NT2/D1 (cell line): Measurements from ENCODE around the gene MYO1F.
A peak's percentile ranks its signal among the peaks of the same experiment; 100 is the strongest.

Experiments used
- DNase-seq: peaks from one replicate; pipeline ENCODE4 v3.0.0-alpha.2; 2011; ENCODE audit warnings: low read depth, low spot score
- H3K27me3 ChIP-seq: 2 replicates; pipeline ENCODE4 v1.6.0; 2011; ENCODE audit warnings: mild to moderate bottlenecking; ENCODE audit not compliant: insufficient read length, insufficient read depth
- H3K36me3 ChIP-seq: 2 replicates; pipeline ENCODE4 v1.6.1; 2011; ENCODE audit warnings: mild to moderate bottlenecking, low read length, mixed read lengths; ENCODE audit not compliant: insufficient read depth, insufficient read length
- H3K4me1 ChIP-seq: 2 replicates; pipeline ENCODE4 v1.5.1; 2011; ENCODE audit not compliant: insufficient read depth, insufficient read length
- H3K4me3 ChIP-seq: 2 replicates; pipeline ENCODE4 v1.5.1; 2011; ENCODE audit warnings: low read depth; ENCODE audit not compliant: insufficient read length
- H3K9ac ChIP-seq: 2 replicates; pipeline ENCODE4 v1.6.0; 2011; ENCODE audit warnings: low read depth; ENCODE audit not compliant: insufficient read length
- H3K9me3 ChIP-seq: 2 replicates; pipeline ENCODE4 v1.5.1; 2011; ENCODE audit warnings: mild to moderate bottlenecking, low read length; ENCODE audit not compliant: insufficient read depth
- SUZ12 ChIP-seq: IDR thresholded peaks from 2 replicates; pipeline ENCODE4 v1.6.1; 2011; ENCODE audit not compliant: insufficient read length, insufficient read depth; ENCODE audit errors: extremely low read depth
- YY1 ChIP-seq: IDR thresholded peaks from 2 replicates; pipeline ENCODE4 v1.6.1; 2011; ENCODE audit not compliant: insufficient read length, insufficient read depth
- ZNF274 ChIP-seq: IDR thresholded peaks from 2 replicates; pipeline ENCODE4 v1.6.1; 2011; ENCODE audit warnings: mild to moderate bottlenecking, low read depth, low read length

Gene MYO1F

DNA sequence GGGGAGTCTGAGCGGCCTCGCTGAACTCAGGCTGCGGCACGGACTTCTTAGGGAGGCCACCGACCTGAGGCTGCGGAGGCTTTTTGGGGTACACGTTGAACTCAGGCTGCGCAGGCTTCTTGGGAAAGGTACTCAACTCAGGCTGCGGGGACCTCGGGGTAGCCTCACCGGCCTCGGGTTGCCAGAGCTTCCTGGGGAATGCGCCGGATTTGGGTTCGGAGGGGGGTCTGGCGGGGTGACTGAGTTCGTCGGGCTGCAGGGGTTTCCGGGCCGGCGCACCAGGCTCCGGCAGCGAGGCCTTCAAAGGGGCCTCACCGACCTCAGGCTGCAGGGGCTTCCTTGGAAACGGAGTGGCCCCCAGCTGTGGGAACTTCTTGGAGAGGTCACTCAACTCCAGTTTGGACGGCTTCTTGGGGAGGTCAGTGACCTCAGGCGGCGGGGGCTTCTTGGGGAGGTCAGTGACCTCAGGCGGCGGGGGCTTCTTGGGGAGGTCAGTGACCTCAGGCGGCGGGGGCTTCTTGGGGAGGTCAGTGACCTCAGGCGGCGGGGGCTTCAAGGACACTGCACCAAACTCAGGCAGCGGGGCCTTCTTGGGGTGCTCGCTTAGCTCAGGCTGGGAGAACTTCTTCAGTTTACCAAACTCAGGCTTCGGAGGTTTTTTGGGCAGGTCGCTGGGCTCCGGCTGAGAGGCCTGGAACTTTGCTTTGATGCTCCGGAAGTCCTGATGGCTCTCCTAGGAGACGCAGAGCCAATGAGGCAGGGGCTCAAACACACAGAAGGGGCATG, 78.0 kb downstream of the MYO1F start:
- Histone ChIP-seq H3K4me3 (no peak overlapping the region), H3K9ac (peak overlapping the region; percentile 57)

DNA sequence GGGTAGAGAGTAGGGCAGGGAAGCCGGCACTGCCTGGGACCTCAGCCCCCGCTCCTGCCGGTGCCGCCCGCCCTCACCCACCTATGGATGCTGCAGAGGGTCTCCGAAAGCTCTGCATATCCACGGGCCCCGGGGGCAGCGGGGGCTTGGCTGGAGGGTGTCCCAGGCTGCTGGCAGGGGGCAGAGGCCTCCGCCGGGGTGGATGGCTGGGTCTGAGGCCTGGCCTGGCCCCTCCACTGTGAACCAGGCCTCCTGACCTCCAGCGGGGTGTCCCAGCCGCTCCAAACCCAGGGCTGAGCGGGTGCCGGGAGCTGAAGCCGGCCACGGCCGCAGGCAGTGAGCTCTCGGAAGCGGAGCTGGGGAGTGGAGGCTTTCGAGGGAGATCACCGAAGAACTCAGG, 78.9 kb downstream of the MYO1F start:
- no peak for DNase-seq
- Histone ChIP-seq H3K9ac (peak overlapping the region; percentile 57), H3K27me3 (no peaks in the 10 kb centered on the region), H3K9me3 (no peaks in the 10 kb centered on the region), H3K36me3 (no peaks in the 10 kb centered on the region), H3K4me1 (peaks cover 28% of the 10 kb centered on the region), H3K4me3 (no peak overlapping the region)
- no peak for TF ChIP-seq YY1
- TF ChIP-seq SUZ12, result no peak
- TF ChIP-seq ZNF274, result no peak

More for the DNA sequence above, 78.0 kb downstream of the MYO1F start:
- Histone ChIP-seq H3K9me3 (no peaks in the 10 kb centered on the region), H3K27me3 (no peaks in the 10 kb centered on the region), H3K4me1 (peaks cover 28% of the 10 kb centered on the region), H3K36me3 (no peaks in the 10 kb centered on the region)
- no peak for DNase-seq
- TF ChIP-seq SUZ12 (no peak), YY1 (no peak), ZNF274 (no peak)

DNA sequence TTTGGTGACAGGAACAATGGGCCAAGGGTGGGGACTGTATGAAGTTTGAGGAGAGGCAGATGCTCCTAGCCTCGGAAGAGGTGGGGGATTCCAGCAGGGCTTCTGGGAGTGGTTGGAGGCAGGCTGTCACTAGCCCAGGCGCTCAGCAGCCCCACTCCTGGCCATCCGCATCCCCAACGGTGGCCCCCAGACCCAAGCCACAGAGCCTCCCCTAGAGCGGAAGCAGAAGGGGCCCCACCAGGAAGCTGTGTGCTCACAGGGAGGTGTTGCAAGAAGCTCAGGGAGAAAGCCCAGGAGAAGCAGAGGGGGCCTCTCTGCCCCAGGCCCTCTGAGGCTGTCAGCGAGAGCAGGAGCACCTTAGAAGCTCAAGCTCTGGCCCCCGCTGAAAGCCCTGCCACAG, 83.1 kb downstream of the MYO1F start:
- Histone ChIP-seq H3K9ac (peak overlapping the region; percentile 61), H3K9me3 (no peaks in the 10 kb centered on the region), H3K36me3 (peaks cover 17% of the 10 kb centered on the region), H3K27me3 (no peaks in the 10 kb centered on the region), H3K4me1 (peaks cover 9% of the 10 kb centered on the region), H3K4me3 (no peak overlapping the region)
- no peak for DNase-seq
- TF ChIP-seq YY1 (no peak), SUZ12 (no peak), ZNF274 (no peak)

DNA sequence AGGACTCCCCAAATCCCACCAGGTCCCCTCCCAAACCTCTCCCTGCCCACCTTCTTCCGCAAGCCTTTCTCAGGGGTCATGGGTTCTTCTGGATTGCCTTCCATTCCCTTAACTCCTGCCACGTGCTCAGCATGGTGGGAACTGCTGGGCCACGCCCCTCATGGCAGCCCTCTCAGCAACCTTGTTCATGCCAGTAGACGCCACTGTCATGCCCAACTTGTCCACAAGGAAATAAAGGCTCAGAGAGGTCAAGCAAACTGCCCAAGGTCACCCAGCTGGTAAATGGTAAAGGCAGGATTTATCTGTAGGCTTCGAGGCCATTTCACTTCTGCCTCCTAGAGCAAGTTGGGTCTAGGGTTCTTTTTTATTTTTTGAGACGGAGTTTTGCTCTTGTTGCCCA, 85.7 kb downstream of the MYO1F start:
- H3K9me3 ChIP-seq, result no peaks in the 10 kb centered on the region
- H3K36me3 ChIP-seq, result peaks cover 43% of the 10 kb centered on the region
- no peak overlapping the region for H3K4me3 ChIP-seq
- TF ChIP-seq YY1, result no peak
- no peak for TF ChIP-seq SUZ12
- TF ChIP-seq ZNF274, result no peak
- H3K27me3 ChIP-seq, result no peaks in the 10 kb centered on the region
- H3K9ac ChIP-seq, result no peak overlapping the region
- H3K4me1 ChIP-seq, result peaks cover 5% of the 10 kb centered on the region
- no peak for DNase-seq

DNA sequence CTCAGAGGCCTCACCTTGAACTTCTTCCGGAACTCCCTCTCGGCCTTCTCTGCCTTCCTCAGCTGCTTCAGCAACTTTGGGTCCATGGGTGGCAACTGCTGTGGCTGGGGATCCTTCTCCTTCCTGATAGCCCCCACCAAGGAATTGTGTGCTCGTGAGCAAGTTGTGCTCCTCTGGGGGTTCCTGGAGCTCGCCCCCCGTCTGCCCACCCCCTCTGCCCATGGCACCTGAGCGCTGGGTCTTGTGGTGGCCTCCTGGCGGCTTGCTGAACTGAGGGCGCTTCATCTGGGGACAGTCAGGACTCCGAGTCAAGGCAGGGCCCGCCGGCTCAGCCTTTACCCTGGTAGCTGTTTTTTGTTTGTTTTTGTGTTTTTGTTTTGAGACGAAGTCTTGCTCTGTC, 86.4 kb downstream of the MYO1F start:
- TF ChIP-seq YY1, result no peak
- H3K4me1 ChIP-seq, result peaks cover 9% of the 10 kb centered on the region
- DNase-seq, result no peak
- H3K9ac ChIP-seq, result peak overlapping the region; percentile 29
- H3K27me3 ChIP-seq, result no peaks in the 10 kb centered on the region
- H3K4me3 ChIP-seq, result no peak overlapping the region
- H3K9me3 ChIP-seq, result no peaks in the 10 kb centered on the region
- peaks cover 50% of the 10 kb centered on the region for H3K36me3 ChIP-seq

DNA sequence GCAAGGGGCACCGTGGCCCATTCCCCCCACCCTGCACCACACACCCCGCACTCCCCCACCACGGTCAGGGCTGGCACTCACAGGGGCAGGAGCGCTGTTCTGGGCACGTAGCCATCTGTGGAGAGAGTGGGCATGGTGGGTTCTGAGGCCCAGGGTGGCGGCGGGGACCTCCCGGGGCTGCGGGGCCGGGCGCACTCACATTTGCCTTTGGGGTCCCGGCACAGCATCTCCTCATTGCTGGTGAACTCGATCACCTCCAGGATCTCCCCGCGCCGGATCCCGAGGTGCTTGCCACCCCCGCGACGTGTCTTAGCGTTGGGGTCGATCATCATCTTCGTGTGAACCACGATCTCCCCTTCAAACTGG, 86.9 kb downstream of the MYO1F start:
- no peak overlapping the region for H3K9ac ChIP-seq
- DNase-seq, result no peak
- peaks cover 55% of the 10 kb centered on the region for H3K36me3 ChIP-seq
- H3K4me1 ChIP-seq, result peaks cover 12% of the 10 kb centered on the region
- no peaks in the 10 kb centered on the region for H3K27me3 ChIP-seq
- H3K4me3 ChIP-seq, result no peak overlapping the region
- no peaks in the 10 kb centered on the region for H3K9me3 ChIP-seq
- TF ChIP-seq SUZ12 (no peak), YY1 (no peak), ZNF274 (no peak)

DNA sequence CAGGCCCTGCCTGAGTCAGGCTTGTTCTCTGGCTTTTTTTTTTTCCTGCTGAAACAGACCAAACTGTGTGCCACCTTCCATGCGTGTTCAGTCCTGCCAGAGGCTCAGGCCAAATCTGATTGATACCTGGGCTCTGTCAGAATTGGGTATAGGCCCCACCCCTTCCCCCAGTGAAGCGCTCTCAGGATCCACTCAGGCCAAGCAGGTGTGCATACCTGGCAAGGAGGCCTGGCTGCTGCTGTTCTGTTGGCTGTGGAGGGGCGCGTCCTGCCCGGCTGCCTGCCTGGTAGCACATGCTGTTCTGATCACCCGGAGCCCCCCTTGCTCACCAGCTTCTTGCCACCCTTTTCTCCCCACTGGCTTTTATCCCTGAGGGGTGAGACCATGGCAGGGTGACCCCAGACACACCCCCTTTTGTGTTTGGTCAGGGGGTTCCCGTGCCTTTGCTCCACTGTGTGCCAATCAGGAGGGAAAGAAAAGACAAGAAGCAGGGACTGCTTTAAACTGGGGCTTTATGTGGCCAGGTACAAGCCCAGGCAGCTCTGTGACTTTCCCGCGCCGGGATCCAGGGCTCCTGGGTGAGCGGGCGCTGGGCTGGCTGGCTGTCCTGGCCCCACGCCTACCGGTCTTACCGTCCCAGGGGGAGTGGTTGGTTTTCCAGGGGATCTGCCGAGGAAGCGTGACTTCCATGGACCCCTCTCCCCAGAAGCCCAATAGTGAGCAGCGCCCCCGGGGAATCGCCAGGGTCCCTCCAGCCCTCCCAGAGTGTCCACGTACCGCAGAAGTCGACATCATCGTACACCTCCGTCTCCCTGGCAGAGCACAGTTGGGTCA, 87.5 kb downstream of the MYO1F start:
- no peak overlapping the region for H3K9ac ChIP-seq
- TF ChIP-seq YY1, result no peak
- no peaks in the 10 kb centered on the region for H3K9me3 ChIP-seq
- H3K4me1 ChIP-seq, result peaks cover 12% of the 10 kb centered on the region
- H3K27me3 ChIP-seq, result no peaks in the 10 kb centered on the region
- no peak for DNase-seq
- peaks cover 61% of the 10 kb centered on the region for H3K36me3 ChIP-seq
- no peak overlapping the region for H3K4me3 ChIP-seq
